Epithelial cell of esophagus (primary cell): ENCODE data around the gene EIF4H.

Experiments used
- DNase-seq: peaks from one replicate; pipeline ENCODE4 v3.0.0; 2010; ENCODE audit warnings: low read depth
- H3K4me3 ChIP-seq: 2 replicates; pipeline ENCODE4 v1.5.1; 2011; ENCODE audit warnings: mild to moderate bottlenecking, low read length, control low read depth
- CTCF ChIP-seq: IDR thresholded peaks from 2 replicates; pipeline ENCODE4 v1.5.1; 2011; ENCODE audit warnings: low read depth, mild to moderate bottlenecking, low read length, control low read depth, inconsistent platforms; ENCODE audit not compliant: insufficient read depth; ENCODE audit errors: missing control alignments

Gene EIF4H

GRCh38 chr7:74235518-74236268 is 61.5 kb downstream of the EIF4H start:
- no peak overlapping the region for H3K4me3 ChIP-seq
- no peak for TF ChIP-seq CTCF
- no peak for DNase-seq

GRCh38 chr7:74236284-74236683 is 62.1 kb downstream of the EIF4H start:
- DNase-seq: no peak
- no peak for TF ChIP-seq CTCF
- H3K4me3 ChIP-seq: no peak overlapping the region

- no peak for TF ChIP-seq CTCF
- no peak for DNase-seq
- no peak overlapping the region for H3K4me3 ChIP-seq
These were observed 66.3 kb downstream of the EIF4H start for GRCh38 chr7:74240482-74240881.

GRCh38 chr7:74242122-74242443 is 67.9 kb downstream of the EIF4H start:
- TF ChIP-seq CTCF: no peak
- DNase-seq: no peak
- H3K4me3 ChIP-seq: no peak overlapping the region

GRCh38 chr7:74246497-74246896 is 72.3 kb downstream of the EIF4H start:
- no peak overlapping the region for H3K4me3 ChIP-seq
- no peak for TF ChIP-seq CTCF
- no peak for DNase-seq
